Stromal cell of bone marrow (primary cell): ENCODE data around the gene MTHFD2L.
"Not testable (repeated sequence)": the region's sequence is repeated elsewhere in the genome, so short reads cannot be mapped to it uniquely, and the experiment has no call there.

ENCODE experiments used
- DNase-seq: peaks from one replicate; pipeline ENCODE4 v3.0.0-alpha.2; 2012; ENCODE audit warnings: low read depth

Gene MTHFD2L

DNA sequence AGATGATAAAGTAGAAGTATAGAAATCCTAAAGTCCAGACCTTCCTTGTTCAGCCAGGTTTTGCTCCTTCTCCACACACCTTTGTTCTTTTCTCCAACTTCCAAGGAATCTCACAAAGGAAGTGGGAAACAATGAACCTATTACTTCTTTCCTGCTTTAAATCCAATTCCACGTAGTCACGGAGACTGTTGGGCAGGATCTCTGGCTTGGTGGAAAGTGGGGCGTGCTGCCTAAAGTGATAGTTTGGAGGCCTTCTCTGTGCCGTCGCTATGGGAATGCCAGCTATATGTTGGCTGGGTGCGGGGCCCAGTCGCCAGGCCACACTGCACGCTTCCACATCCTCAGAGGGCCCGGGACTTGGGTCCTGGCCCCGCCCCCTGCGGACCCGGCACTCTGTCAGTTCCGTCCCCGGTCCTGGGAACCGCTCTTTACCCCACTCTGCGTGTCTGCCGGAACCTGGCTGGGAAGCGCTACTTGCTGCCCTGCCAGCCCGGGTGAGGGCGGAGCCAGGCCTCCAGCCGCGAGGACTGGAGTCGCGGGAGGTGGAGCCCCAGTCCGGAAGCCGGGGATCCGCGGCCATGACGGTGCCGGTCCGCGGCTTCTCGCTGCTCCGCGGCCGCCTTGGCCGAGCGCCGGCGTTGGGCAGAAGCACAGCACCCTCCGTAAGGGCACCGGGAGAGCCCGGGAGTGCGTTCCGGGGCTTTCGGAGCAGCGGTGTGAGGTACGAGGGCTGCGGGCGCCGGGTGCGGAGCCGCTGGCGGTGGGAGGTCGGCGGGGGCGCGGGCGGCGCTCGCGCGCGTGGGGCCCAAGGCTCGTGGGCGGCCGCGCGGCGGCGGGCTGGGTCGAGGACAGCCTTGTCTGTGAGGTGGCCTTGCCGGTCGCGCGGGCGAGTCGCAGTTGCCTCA lies at the start of gene MTHFD2L:
Gene MTHFD2L (plus strand): TSS at position 558 of the 905 bp plus-strand sequence. CDS start 21 bp downstream, at position 579.
- peak; percentile 87 for DNase-seq

DNA sequence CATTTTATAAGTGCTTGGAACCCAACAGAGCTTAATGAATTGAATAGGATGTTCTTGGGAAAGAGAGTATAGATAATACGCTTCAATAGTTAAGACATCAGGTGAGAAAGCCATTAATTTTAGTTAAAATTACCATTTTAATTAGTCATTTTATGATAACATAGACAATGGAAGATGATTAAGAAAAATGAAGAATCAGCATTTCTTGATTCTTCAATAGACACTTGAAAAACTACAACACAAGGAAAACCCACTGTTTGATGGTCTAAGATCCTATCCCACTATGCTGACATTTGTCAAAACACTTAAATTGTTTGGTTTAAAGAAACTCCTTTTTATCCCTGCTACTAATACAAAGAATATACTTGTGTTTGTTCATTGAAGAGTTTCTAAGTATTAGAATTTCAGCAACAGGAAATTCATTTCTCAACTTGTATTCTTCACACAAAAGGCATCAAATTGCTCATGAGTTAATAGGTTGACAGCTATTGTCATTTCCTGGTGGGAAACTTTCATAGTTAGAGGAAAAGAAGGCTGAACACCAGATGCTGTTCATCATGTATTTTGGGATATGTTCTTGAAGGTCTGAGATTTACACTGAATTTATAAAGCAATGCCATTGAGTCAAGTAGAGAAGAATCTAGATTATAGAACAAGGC lies 49.3 kb upstream of the MTHFD2L start:
- DNase-seq, result no peak

DNA sequence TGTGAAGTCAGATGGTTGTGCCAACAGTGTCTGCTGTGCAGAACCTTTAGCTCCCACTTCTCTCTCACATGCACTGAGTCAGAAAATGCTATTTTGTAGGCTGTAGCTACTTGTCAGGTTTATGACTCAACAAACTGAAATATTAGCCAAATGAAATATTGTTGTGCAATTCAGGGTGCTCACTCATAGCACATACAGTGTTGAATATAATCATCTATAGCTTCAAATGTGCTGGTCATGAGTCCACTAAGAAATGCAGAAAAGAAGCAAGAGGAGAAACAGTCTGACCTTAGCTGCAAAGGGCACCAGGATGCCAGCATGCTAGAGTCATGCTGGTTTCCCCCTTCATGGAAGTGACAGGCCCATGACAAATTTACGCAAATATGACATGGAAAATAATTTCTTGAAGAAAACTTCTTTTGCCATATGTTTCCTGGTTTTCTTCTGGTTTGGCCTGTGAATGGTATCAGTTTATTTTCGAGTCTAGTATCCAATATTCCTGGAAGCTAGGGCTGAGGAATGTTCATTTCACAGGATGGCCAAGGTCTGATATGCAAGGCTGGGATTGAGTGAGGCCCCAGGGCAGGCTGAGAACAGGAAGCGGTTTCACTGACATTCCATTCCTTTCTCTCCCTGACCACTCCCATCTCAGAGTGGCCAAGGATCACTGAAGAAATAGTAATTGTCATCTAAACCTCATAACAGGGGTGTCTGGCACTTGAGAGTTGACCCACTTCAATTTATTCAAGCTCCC lies 48.6 kb upstream of the MTHFD2L start:
- peak; percentile 96 for DNase-seq

DNA sequence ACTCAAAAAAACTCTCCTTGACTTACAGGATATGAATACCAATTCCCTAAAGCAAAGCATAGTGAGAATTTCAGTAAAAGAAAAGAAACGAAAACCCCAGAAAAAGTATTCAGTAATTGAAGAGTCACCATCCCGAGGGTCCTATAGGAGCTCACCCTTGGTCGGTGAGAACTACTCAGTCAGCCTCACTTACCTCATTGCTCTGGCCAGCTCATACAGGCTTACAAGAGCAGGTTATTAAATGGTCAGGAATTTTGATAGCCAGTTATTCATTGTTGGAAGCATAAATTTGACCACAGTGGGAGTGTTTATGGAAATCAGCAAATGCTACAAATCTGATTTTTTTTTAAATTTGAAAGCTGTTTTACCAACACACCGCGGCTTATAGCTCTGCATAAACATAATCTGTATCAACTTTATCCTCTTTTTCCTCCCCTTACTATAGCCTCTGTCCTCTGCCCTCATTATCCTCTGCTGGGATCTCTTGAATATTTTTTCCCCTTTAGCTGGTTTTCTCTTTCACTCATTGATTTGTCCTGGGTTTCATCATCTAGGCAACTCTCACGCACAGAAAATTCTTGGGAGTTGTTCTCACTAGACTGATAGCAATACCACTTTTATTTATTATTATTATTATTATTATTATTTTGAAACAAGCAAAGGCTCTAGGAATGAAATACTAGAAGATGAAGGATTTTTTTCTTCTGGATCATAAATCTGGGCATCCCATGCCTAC lies 47.9 kb upstream of the MTHFD2L start:
- DNase-seq, result peak; percentile 92

- DNase-seq, result no peak
These were observed 47.2 kb upstream of the MTHFD2L start for GRCh38 chr4:74110670-74111069.

DNA sequence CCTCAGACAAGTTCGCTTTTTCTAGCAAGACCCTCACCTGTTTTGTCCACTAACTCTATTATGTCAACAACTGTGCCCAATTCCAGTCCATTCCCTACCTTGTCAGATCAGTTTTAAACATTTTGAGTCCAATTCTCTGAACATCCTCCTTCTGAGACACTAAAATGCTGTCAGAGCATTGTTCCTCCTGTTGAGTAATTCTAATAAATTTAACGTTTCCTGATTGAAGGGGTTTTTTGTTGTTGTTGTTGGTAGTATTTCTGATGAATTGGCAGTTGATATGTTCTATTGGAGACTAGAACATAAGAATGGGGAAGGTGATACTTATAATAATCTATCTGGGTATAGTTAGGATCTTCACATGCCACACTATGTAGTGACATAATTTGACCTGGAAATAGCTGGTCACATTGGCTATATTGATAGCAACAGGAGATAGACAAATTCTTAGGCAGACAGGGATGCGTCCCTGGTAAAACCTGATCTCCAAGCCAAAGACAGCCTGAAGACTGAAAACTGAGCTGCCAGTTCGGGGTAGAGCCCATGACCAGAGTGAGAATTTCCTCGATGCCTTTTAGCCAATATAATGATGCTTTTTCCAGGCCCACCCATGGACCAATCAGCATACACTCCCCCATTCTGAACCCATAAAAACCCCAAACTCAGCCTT lies 46.5 kb upstream of the MTHFD2L start:
- no peak for DNase-seq

DNA sequence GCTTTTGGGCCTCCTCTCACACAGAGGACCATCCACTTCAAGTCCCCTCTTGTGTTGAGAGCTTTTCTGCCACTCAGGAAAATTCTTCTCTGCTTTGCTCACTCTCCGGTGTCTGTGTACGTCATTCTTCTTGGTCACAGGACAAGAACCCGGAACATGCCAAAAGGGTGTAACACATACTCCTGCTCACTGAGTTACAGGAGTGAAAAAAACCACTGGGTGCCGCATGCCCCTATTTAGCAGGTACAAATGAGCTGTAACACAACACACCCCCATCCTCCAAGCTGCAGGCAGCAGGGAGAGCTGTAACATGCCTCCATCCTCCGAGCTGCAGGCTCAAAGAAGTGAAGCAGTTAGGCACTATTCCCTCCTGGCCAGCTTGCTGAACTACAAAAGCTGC lies 45.9 kb upstream of the MTHFD2L start:
- peak; percentile 21 for DNase-seq

GRCh38 chr4:74112399-74113105 lies 45.4 kb upstream of the MTHFD2L start:
- DNase-seq, result peak; percentile 23

DNA sequence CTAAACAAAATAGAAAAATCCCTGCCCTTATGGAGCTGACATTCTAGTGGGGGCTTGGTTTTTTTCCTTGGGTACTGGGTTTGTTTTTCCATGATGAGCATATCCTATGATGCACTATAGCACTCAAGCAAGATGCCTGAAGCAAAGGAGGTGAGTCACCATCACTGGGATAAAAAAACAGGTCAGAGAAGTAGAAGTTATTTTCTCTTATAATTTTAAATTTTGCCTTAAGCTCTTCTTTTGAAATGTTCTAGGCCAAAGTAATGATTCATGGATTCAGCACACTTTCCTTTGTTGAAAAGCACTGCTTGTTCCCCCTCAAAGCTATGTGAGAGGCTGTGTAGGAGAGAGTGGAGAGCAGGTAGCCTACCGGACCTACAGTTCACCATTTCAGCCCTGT lies 43.7 kb upstream of the MTHFD2L start:
- DNase-seq, result peak; percentile 86

GRCh38 chr4:74117024-74117534 lies 40.8 kb upstream of the MTHFD2L start:
- peak; percentile 98 for DNase-seq

GRCh38 chr4:74118600-74119338 lies 39.1 kb upstream of the MTHFD2L start:
- no peak for DNase-seq

DNA sequence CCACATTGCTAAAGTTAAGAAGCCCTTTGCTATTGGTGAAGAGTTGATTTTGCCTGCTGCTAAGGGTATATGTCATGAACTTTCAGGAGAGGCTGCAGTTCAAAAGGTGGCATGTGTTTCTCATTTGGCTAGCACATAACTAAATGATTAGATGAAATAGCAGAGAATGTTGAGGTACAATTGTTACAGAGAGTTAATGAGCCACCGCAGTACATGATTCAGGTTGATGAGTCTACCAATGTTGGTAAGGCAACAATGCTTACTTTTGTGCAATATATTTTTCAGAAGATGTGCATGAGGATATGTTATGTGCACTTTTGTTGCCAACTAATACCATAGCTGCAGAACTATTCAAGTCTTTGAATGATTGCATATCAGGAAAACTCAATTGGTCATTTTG lies 37.8 kb upstream of the MTHFD2L start:
- DNase-seq, result no peak

DNA sequence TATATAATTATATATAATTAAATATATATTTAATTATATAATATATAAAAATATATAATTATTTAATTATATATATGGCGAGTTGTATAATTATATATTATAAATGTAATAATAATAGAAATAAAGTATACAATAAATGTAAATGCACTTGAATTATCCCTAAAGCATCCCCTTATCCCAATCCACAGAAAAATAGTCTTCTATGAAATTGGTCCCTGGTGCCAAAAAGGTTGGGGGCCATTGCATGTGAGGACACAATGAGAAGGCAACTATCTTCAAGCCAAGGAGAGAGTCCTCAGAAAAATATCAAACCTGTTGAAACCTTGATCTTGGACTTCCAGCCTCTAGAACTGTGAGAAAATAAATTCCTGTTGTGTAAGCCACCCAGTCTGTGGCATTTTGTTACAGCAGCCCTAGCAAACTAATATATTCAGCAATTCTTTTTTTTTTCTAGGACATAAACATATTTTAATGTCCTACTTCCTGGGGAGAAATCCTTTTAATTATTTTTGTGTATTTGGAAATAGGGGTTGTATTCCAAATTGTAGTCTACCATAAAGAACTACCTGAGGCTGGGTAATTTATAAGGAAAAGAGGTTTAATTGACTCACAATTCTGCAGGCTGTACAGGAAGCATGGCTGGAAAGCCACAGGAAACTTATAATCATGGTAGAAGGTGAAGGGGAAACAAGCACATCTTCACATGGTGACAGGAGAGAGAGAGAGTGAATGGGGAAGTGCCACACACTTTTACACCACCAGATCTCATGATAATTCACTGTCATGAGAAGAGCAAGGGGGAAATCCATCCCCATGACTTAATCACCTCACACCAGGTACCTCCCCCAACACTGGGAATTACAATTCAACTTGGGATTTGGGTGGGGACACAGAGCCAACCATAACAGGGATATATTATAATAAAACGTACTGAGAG lies 36.0 kb upstream of the MTHFD2L start:
- no peak for DNase-seq

DNA sequence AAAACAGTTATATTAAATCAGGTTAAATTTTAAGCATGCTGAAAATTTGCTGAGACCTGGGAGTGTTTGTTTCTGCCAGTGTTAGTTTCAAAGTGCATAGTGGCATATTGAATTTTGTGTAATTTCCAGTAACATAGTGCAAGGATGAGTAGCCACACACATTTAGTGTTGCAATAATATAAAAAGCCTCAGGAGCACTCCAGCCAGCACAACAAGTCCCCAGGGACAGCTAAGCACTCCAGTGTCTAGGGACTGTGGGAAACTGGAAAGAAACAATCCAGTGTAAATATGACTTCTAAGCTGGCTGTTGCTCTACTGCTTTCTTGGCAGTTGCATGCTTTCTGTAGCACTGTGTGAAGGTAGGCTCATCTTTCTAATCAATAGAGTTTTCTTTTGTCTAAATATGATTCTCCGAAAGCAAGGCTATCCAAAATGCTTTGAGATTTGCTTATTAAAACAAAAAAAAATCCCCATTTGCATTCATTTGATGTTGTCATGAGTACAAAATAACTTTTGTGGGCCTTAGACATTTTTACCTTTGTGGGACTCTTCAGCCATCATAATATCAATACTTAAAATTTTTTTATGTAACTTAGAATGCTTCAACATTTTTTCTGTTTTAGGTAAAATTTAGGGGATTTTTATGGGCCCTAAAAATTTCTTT lies 34.7 kb upstream of the MTHFD2L start:
- peak; percentile 69 for DNase-seq

GRCh38 chr4:74125029-74125428 lies 32.9 kb upstream of the MTHFD2L start:
- DNase-seq, result no peak

GRCh38 chr4:74127745-74128144 lies 30.2 kb upstream of the MTHFD2L start:
- DNase-seq, result no peak

DNA sequence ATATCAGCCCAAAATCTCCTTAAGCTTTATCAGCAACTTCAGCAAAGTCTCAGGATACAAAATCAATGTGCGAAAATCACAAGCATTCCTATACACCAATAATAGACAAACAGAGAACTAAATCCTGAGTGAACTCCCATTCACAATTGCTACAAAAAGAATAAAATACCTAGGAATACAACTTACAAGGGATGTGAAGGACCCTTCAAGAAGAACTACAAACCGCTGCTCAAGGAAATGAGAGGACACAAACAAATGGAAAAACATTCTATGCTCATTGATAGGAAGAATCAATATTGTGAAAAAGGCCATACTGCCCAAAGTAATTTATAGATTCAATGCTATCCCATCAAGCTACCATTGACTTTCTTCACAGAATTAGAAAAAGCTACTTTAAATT lies 27.1 kb upstream of the MTHFD2L start:
- not testable (repeated sequence) for DNase-seq

- DNase-seq, result not testable (repeated sequence)
These were observed 25.7 kb upstream of the MTHFD2L start for GRCh38 chr4:74132188-74132587.
